K562 (cell line): ENCODE data around the gene SPATS2. TPM values are rescaled to one million over a fixed set of nuclear protein-coding genes. Genes with fewer than 3 reads are reported as not detected.

ENCODE experiments used
- ARHGAP35 ChIP-seq: fragments of 450-650 bp; IDR thresholded peaks from 2 replicates; pipeline ENCODE4 v1.6.1; 2018; ENCODE audit not compliant: partially characterized antibody
- GATA2 ChIP-seq: sonication (generic); formaldehyde crosslinking; IDR thresholded peaks from 2 replicates; pipeline ENCODE4 v1.4.0; 2020; ENCODE audit warnings: mild to moderate bottlenecking, missing genetic modification reagents
- GATAD2A ChIP-seq: fragments of 450-650 bp; IDR thresholded peaks from 2 replicates; pipeline ENCODE4 v1.6.1; 2017
- GTF2A2 ChIP-seq: IDR thresholded peaks from 2 replicates; pipeline ENCODE4 v1.6.1; 2016; ENCODE audit warnings: mild to moderate bottlenecking, missing genetic modification characterization, missing compliant biosample characterization
- GTF2E2 ChIP-seq: fragments of 200-800 bp; sonication (Bioruptor generic); IDR thresholded peaks from 2 replicates; pipeline ENCODE4 v1.6.1; 2016; ENCODE audit warnings: missing genetic modification characterization, missing compliant biosample characterization
- KLF13 ChIP-seq: fragments of 450-650 bp; IDR thresholded peaks from 2 replicates; pipeline ENCODE4 v1.6.1; 2016; ENCODE audit warnings: missing genetic modification characterization, low read depth, mild to moderate bottlenecking, missing compliant biosample characterization, moderate library complexity, borderline replicate concordance
- MTA3 ChIP-seq: fragments of 450-650 bp; formaldehyde crosslinking; IDR thresholded peaks from 2 replicates; pipeline ENCODE4 v1.6.1; 2017; ENCODE audit warnings: mild to moderate bottlenecking, borderline replicate concordance
- PHF8 ChIP-seq: fragments of 200-600 bp; sonication (generic); IDR thresholded peaks from 2 replicates; pipeline ENCODE4 v1.6.1; 2012; ENCODE audit warnings: mixed run types, mild to moderate bottlenecking, inconsistent platforms, low read length, moderate library complexity, borderline replicate concordance
- RAD21 ChIP-seq, 2 experiments: fragments of 250-450 bp in 1 of 2; fragments of 450-650 bp in 1 of 2; sonication (Bioruptor Pico) in 1 of 2; formaldehyde crosslinking in 1 of 2; IDR thresholded peaks in 1 of 2; conservative IDR thresholded peaks in 1 of 2; 2 replicates each; pipeline versions ENCODE4 v1.4.0 to v1.8.0; 2020 to 2022; ENCODE audit warnings: mild to moderate bottlenecking in 2 of 2, moderate library complexity in 1 of 2
- SRSF3 ChIP-seq: fragments of 200-400 bp; formaldehyde crosslinking; IDR thresholded peaks from 2 replicates; pipeline ENCODE4 v1.6.1; 2016; ENCODE audit warnings: mild to moderate bottlenecking, low read length, moderate library complexity; ENCODE audit not compliant: insufficient read depth
- ZBED1 ChIP-seq: IDR thresholded peaks from 2 replicates; pipeline ENCODE4 v1.6.1; 2014
- ZEB2 ChIP-seq: fragments of 450-650 bp; IDR thresholded peaks from 2 replicates; pipeline ENCODE4 v1.6.1; 2016
- ZNF146 ChIP-seq: IDR thresholded peaks from one replicate; pipeline ENCODE4 v1.6.1; 2018; ENCODE audit warnings: missing compliant biosample characterization; ENCODE audit not compliant: unreplicated experiment
- ZNF282 ChIP-seq: sonication (generic); formaldehyde crosslinking; IDR thresholded peaks from 2 replicates; pipeline ENCODE4 v1.8.1; 2023; ENCODE audit warnings: missing genetic modification reagents
- ZSCAN32 ChIP-seq: fragments of 450-650 bp; formaldehyde crosslinking; IDR thresholded peaks from 2 replicates; pipeline ENCODE4 v1.4.0; 2020; ENCODE audit warnings: mild to moderate bottlenecking, moderate library complexity
- polyA plus RNA-seq, 8 experiments: library from polyadenylated mRNA; depleted of rRNA in 4 of 8; stranded (reverse) in 5 of 8; unstranded in 3 of 8; fragments of >200 nt; fragmentation: Nextera tagmentation in 2 of 8; fragmentation: Illumina TruSeq in 1 of 8; extraction: Ambion mirVana in 2 of 8; extraction: Trizol in 1 of 8; gene quantifications; 2 replicates each; pipeline versions ENCODE4 v1.2.1 to v1.2.3, GENCODE V29; 2011 to 2014; ENCODE audit warnings: inconsistent platforms in 1 of 8, missing spikeins in 1 of 8
- total RNA-seq, 7 experiments: library from RNA; depleted of rRNA in 6 of 7; stranded (reverse); fragments of >200 nt in 6 of 7; fragmentation: Illumina TruSeq in 2 of 7; extraction: Trizol in 2 of 7; gene quantifications; 2 replicates each; pipeline versions ENCODE4 v1.2.1 to v1.2.3, GENCODE V29; 2011 to 2021; ENCODE audit warnings: low replicate concordance in 1 of 7
- TF ChIP-seq, protein P1 (sequence below): sonication (generic); formaldehyde crosslinking; IDR thresholded peaks from 2 replicates; pipeline ENCODE4 v1.8.0; 2022; ENCODE audit warnings: mild to moderate bottlenecking, missing genetic modification reagents, borderline replicate concordance
- TF ChIP-seq, protein P2 (sequence below): sonication (generic); formaldehyde crosslinking; IDR thresholded peaks from 2 replicates; pipeline ENCODE4 v1.9.0; 2022; ENCODE audit warnings: mild to moderate bottlenecking, missing genetic modification reagents
- TF ChIP-seq, protein P3 (sequence below): sonication (generic); formaldehyde crosslinking; IDR thresholded peaks from 2 replicates; pipeline ENCODE4 v1.4.0; 2020; ENCODE audit warnings: mild to moderate bottlenecking, missing genetic modification reagents
- TF ChIP-seq, protein P4 (sequence below): fragments of 450-650 bp; formaldehyde crosslinking; conservative IDR thresholded peaks from 2 replicates; pipeline ENCODE4 v1.4.0; 2022; ENCODE audit warnings: mild to moderate bottlenecking, missing genetic modification characterization
- TF ChIP-seq, protein P5 (sequence below), 2 experiments: fragments of 200-800 bp in 1 of 2; sonication (Bioruptor generic) in 1 of 2; sonication (generic) in 1 of 2; formaldehyde crosslinking in 1 of 2; IDR thresholded peaks in 1 of 2; conservative IDR thresholded peaks in 1 of 2; 2 replicates each; pipeline versions ENCODE4 v1.5.0 to v1.6.1; 2016 to 2020; ENCODE audit warnings: missing compliant biosample characterization in 1 of 2, missing genetic modification characterization in 1 of 2, missing genetic modification reagents in 1 of 2

Gene SPATS2
- total and polyA plus RNA-seq, 9 of the 15 experiments (the other 6 are each of a cell fraction or from before 2014, with no cell fraction given), result 5.4 to 48.2 (median 17.5) TPM

DNA sequence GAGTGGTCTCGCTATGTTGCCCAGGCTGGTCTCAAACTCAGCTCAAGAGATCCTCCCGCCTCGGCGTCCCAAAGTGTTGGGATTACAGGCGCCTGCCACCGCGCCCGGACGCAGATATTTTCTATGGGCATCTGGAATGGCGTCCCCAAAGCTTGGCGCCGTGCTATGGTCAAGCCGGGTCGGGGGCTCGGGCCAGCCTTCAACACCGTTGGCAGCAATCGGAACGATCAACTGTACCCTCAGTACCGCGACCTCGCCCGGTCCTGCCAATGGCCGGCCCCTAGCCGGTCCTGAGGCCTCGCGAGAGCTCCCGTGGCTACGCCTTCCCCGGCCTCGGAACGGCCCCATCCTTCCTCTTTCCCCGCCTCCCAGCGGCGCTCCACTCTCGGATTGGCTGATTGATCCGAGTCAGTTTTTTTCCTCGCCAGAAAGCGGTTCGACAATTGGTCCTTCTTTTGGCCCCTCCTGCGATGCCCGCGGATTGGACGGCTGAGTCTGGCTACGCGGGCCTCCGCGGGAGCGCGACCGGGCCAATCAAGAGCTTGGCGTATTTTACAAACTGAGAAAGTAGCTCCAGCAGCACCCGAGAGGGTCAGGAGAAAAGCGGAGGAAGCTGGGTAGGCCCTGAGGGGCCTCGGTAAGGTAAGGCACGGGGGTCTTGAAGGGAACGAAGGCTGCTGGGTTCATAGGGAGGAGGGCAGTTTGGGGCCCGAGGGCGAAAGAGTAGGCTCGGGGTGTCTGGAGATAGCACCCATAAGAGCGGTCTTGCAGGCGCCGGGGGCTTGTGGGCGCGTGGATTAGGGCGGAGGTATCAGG is 44.3 kb upstream of the SPATS2 start, which contains the start of gene TROAP (continued):
- TF ChIP-seq SRSF3 (no peak), GATA2 (CRISPR knock-in tag) (peak; percentile 41; the same call in 1 of the 2 replicates), ZNF282 (CRISPR knock-in tag) (no peak), ZSCAN32 (CRISPR knock-in tag) (no peak), RAD21 (CRISPR knock-in tag; conservative IDR thresholded peaks at IDR 0.05 in 1 of 2, IDR thresholded peaks at IDR 0.05 in 1 of 2) (no peak; a peak in 1 of 4 replicates), ZNF146 (no peak), GATAD2A (no peak), ZEB2 (no peak), ZBED1 (peak; percentile 21; the same call in 1 of the 2 replicates), KLF13 (no peak), ARHGAP35 (no peak), PHF8 (peak; percentile 88), GTF2A2 (tag) (no peak), GTF2E2 (tag) (peak; percentile 75; the same call in 1 of the 2 replicates), MTA3 (0 out of 2 replicates have a peak, but pooled peaks have one; percentile 71)
- TF ChIP-seq, protein P1, sequence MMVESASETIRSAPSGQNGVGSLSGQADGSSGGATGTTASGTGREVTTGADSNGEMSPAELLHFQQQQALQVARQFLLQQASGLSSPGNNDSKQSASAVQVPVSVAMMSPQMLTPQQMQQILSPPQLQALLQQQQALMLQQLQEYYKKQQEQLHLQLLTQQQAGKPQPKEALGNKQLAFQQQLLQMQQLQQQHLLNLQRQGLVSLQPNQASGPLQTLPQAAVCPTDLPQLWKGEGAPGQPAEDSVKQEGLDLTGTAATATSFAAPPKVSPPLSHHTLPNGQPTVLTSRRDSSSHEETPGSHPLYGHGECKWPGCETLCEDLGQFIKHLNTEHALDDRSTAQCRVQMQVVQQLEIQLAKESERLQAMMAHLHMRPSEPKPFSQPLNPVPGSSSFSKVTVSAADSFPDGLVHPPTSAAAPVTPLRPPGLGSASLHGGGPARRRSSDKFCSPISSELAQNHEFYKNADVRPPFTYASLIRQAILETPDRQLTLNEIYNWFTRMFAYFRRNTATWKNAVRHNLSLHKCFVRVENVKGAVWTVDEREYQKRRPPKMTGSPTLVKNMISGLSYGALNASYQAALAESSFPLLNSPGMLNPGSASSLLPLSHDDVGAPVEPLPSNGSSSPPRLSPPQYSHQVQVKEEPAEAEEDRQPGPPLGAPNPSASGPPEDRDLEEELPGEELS, result no peak
- TF ChIP-seq, protein P2, sequence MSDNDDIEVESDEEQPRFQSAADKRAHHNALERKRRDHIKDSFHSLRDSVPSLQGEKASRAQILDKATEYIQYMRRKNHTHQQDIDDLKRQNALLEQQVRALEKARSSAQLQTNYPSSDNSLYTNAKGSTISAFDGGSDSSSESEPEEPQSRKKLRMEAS (CRISPR knock-in tag), result no peak
- TF ChIP-seq, protein P3, sequence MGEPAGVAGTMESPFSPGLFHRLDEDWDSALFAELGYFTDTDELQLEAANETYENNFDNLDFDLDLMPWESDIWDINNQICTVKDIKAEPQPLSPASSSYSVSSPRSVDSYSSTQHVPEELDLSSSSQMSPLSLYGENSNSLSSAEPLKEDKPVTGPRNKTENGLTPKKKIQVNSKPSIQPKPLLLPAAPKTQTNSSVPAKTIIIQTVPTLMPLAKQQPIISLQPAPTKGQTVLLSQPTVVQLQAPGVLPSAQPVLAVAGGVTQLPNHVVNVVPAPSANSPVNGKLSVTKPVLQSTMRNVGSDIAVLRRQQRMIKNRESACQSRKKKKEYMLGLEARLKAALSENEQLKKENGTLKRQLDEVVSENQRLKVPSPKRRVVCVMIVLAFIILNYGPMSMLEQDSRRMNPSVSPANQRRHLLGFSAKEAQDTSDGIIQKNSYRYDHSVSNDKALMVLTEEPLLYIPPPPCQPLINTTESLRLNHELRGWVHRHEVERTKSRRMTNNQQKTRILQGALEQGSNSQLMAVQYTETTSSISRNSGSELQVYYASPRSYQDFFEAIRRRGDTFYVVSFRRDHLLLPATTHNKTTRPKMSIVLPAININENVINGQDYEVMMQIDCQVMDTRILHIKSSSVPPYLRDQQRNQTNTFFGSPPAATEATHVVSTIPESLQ (CRISPR knock-in tag), result no peak
- TF ChIP-seq, protein P4, sequence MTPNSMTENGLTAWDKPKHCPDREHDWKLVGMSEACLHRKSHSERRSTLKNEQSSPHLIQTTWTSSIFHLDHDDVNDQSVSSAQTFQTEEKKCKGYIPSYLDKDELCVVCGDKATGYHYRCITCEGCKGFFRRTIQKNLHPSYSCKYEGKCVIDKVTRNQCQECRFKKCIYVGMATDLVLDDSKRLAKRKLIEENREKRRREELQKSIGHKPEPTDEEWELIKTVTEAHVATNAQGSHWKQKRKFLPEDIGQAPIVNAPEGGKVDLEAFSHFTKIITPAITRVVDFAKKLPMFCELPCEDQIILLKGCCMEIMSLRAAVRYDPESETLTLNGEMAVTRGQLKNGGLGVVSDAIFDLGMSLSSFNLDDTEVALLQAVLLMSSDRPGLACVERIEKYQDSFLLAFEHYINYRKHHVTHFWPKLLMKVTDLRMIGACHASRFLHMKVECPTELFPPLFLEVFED (CRISPR knock-in tag), result no peak
- TF ChIP-seq, protein P5, sequence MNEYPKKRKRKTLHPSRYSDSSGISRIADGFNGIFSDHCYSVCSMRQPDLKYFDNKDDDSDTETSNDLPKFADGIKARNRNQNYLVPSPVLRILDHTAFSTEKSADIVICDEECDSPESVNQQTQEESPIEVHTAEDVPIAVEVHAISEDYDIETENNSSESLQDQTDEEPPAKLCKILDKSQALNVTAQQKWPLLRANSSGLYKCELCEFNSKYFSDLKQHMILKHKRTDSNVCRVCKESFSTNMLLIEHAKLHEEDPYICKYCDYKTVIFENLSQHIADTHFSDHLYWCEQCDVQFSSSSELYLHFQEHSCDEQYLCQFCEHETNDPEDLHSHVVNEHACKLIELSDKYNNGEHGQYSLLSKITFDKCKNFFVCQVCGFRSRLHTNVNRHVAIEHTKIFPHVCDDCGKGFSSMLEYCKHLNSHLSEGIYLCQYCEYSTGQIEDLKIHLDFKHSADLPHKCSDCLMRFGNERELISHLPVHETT (CRISPR knock-in tag; conservative IDR thresholded peaks at IDR 0.05 in 1 of 2, IDR thresholded peaks at IDR 0.05 in 1 of 2), result no peak
